ENCODE results near the gene IMPACT. TPM values are rescaled to one million over a fixed set of nuclear protein-coding genes. Genes with fewer than 3 reads are reported as not detected.

Gene IMPACT
- total RNA-seq, 6 experiments from 2014 or later: 10.4 to 18.1 (median 13.9) TPM

GRCh38 chr18:24397131-24397693 lies 29.3 kb upstream of the IMPACT start:
- H3K36me3 ChIP-seq: no peaks in the 10 kb centered on the region
- H3K27me3 ChIP-seq: no peaks in the 10 kb centered on the region
- 1% methylated on average over 15 of the region's 50 CpGs for WGBS (ENCODE audit: insufficient coverage, low coverage, low lambda C conversion rate, missing lambda C conversion rate)
- H3K4me1 ChIP-seq: peaks cover 0 to 9% (median 0%) of the 10 kb centered on the region in 4 donors
- DNase-seq (peak; percentile 52 to 62 (median 62)), ATAC-seq (peak; percentile 46 to 62 (median 57))
- H3K27ac ChIP-seq: peak overlapping the region; percentile 52 to 76 (median 62)
- H3K9me3 ChIP-seq: no peaks in the 10 kb centered on the region
- intact Hi-C loops (cut with DNase I): no loop called here
- peak overlapping the region; percentile 68 to 82 (median 73) for H3K4me3 ChIP-seq
- no peak for TF ChIP-seq POLR2A (IDR thresholded peaks at IDR 0.05)
- TF ChIP-seq, protein P1, sequence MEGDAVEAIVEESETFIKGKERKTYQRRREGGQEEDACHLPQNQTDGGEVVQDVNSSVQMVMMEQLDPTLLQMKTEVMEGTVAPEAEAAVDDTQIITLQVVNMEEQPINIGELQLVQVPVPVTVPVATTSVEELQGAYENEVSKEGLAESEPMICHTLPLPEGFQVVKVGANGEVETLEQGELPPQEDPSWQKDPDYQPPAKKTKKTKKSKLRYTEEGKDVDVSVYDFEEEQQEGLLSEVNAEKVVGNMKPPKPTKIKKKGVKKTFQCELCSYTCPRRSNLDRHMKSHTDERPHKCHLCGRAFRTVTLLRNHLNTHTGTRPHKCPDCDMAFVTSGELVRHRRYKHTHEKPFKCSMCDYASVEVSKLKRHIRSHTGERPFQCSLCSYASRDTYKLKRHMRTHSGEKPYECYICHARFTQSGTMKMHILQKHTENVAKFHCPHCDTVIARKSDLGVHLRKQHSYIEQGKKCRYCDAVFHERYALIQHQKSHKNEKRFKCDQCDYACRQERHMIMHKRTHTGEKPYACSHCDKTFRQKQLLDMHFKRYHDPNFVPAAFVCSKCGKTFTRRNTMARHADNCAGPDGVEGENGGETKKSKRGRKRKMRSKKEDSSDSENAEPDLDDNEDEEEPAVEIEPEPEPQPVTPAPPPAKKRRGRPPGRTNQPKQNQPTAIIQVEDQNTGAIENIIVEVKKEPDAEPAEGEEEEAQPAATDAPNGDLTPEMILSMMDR (IDR thresholded peaks at IDR 0.05): no peak

DNA sequence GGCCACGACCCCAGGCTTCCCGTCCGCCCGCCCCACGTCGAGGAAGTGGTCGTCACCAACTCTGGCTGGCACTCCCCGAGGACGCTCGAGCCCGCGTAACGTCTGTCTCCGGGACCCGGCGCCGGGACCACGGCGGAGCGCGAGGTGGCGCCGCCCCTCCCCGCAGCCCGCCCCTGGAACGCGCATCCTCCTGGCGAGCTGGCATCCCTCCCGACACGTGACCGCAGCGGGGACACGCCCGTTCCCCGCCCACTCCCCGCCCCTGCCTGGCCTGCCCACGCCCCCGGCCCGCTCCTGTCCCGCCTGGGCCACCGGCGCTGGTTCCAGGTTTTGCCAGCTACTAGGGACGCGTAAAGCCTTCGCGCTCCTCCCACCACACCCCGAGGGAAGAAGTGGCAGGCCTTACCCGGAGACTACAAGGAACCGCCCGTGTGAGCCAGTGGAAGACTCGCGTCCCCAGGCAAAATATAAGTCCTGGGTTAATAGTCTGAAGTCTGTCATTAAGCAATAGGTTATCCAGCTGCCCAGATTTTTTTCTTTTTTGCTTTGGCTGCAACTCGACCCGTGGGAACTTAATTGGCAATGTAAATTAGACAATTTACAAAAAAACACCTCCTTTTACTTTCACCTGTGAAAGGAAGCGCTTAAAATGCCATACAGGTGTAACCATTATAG lies 28.6 kb upstream of the IMPACT start, which contains the start of gene OSBPL1A:
TSS of gene OSBPL1A (minus strand) at position 131 of the 675 bp plus-strand sequence. CDS start 20,291 bp downstream, outside the sequence.
- no peaks in the 10 kb centered on the region for H3K9me3 ChIP-seq
- TF ChIP-seq, protein P1 (IDR thresholded peaks at IDR 0.05): no peak
- TF ChIP-seq POLR2A (IDR thresholded peaks at IDR 0.05): peak; percentile 77
- H3K27me3 ChIP-seq: no peaks in the 10 kb centered on the region
- H3K27ac ChIP-seq: peak within 1 kb of the TSS; percentile 52 to 76 (median 62)
- peaks cover 0 to 9% (median 0%) of the 10 kb centered on the region in 4 donors for H3K4me1 ChIP-seq
- peak; percentile 95 to 97 (median 96) for ATAC-seq
- peak; percentile 96 to 97 (median 96) for DNase-seq
- peak within 1 kb of the TSS; percentile 68 to 82 (median 73) for H3K4me3 ChIP-seq
- H3K36me3 ChIP-seq: no peaks in the 10 kb centered on the region
- intact Hi-C loops (cut with DNase I): no loop called here
- 11% methylated on average over 7 of the region's 55 CpGs for WGBS (ENCODE audit: insufficient coverage, low coverage, low lambda C conversion rate, missing lambda C conversion rate)

DNA sequence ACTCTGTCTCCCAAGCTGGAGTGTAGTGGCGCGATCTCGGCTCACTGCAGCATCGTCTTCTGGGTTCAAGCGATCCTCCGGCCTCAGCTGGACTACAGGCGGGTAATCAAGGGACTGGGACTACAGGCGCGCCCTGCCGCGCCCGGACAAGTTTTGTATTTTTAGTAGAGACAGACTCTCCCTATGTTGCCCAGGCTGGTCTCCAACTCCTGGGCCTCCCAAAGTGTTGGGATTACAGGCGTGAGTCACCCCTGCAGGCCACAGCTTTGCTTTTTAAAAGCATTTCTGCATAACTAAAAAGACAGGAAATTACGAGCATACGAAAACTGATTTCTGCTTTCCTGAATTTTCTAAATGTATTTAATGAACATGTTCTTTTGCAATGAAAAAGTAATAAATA lies 27.9 kb upstream of the IMPACT start:
- H3K9me3 ChIP-seq: no peaks in the 10 kb centered on the region
- ATAC-seq (no peak), DNase-seq (no peak)
- WGBS (ENCODE audit: insufficient coverage, low coverage, low lambda C conversion rate, missing lambda C conversion rate): 91% methylated on average over 15 of the region's 15 CpGs
- H3K4me3 ChIP-seq: no peak overlapping the region
- no peak overlapping the region for H3K27ac ChIP-seq
- TF ChIP-seq POLR2A (IDR thresholded peaks at IDR 0.05): no peak
- TF ChIP-seq, protein P1 (IDR thresholded peaks at IDR 0.05): no peak
- no peaks in the 10 kb centered on the region for H3K27me3 ChIP-seq
- peaks cover 0 to 9% (median 0%) of the 10 kb centered on the region in 4 donors for H3K4me1 ChIP-seq
- H3K36me3 ChIP-seq: no peaks in the 10 kb centered on the region
- intact Hi-C loops (cut with DNase I): no loop called here

DNA sequence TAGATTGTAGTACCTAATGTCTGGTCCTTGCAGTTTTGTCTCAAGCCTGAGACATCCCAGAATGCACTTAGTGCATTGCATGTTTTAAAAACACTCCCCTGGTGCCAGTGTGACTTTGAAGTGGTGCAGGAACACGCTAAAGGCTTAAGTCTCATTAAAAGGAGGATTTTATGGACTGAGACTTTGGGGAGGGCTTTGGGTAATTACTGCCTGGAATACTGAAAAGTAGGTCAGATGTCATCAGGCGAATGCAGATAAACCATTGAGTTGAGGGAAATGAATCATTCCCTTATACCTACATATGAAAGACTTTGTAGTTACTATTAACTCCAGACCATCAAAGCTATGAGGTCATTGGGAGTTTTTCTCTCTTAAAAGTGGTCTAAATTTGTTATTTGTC lies 25.9 kb upstream of the IMPACT start:
- DNase-seq (no peak), ATAC-seq (no peak)
- no peak overlapping the region for H3K27ac ChIP-seq
- no peaks in the 10 kb centered on the region for H3K27me3 ChIP-seq
- 88% methylated on average over 2 of the region's 2 CpGs for WGBS (ENCODE audit: insufficient coverage, low coverage, low lambda C conversion rate, missing lambda C conversion rate)
- H3K9me3 ChIP-seq: no peaks in the 10 kb centered on the region
- intact Hi-C loops (cut with DNase I): no loop called here
- TF ChIP-seq POLR2A (IDR thresholded peaks at IDR 0.05): no peak
- TF ChIP-seq, protein P1 (IDR thresholded peaks at IDR 0.05): no peak
- no peaks in the 10 kb centered on the region for H3K36me3 ChIP-seq
- H3K4me3 ChIP-seq: no peak overlapping the region
- peaks cover 0 to 9% (median 0%) of the 10 kb centered on the region in 4 donors for H3K4me1 ChIP-seq
